HEK293 (cell line): ENCODE results near the gene NBPF3.

Experiments
- CTCF ChIA-PET: fragments of 350-600 bp; formaldehyde crosslinking; extraction: SDS; loops from one replicate; lab custom pipeline; 2021; ENCODE audit warnings: antibody characterized with exemption; lab: Yijun Ruan, JAX
- POLR2A ChIA-PET: fragments of 300-600 bp; formaldehyde crosslinking; extraction: SDS; loops from one replicate; lab custom pipeline; 2020; ENCODE audit warnings: antibody characterized with exemption, inconsistent platforms; lab: Yijun Ruan, JAX
- H3K27ac ChIP-seq: fragments of 200-500 bp; sonication (Bioruptor generic); 2 replicates; pipeline ENCODE4 v1.5.1; 2014; ENCODE audit warnings: low read depth, low read length, control low read depth, inconsistent platforms; ENCODE audit errors: extremely low read depth
- H3K36me3 ChIP-seq, 2 experiments: fragments of 200-500 bp in 1 of 2; sonication (Bioruptor generic) in 1 of 2; 1 replicate in 1 of 2; 2 replicates in 1 of 2; pipeline ENCODE4 v1.5.1; 2014 to 2017; ENCODE audit warnings: inconsistent platforms in 2 of 2, low read length in 2 of 2; ENCODE audit not compliant: control insufficient read depth in 2 of 2, insufficient read depth in 1 of 2
- H3K4me1 ChIP-seq: fragments of 200-500 bp; sonication (Bioruptor generic); 2 replicates; pipeline ENCODE4 v1.5.1; 2014; ENCODE audit warnings: mild to moderate bottlenecking, low read length, inconsistent platforms; ENCODE audit not compliant: control insufficient read depth, insufficient read depth
- H3K4me3 ChIP-seq: 2 replicates; pipeline ENCODE4 v1.5.1; 2011; ENCODE audit warnings: low read depth, mild to moderate bottlenecking, control low read depth, low read length, moderate library complexity
- H3K9me3 ChIP-seq: fragments of 200-500 bp; sonication (Bioruptor generic); 2 replicates; pipeline ENCODE4 v1.5.1; 2014; ENCODE audit warnings: low read depth, low read length, inconsistent platforms; ENCODE audit not compliant: control insufficient read depth, insufficient read depth
- BCL11A ChIP-seq: fragments of 450-650 bp; formaldehyde crosslinking; IDR thresholded peaks from 2 replicates; pipeline ENCODE4 v1.5.1; 2016; ENCODE audit warnings: low read depth, missing biosample characterization, missing genetic modification characterization
- GFI1B ChIP-seq: fragments of 450-650 bp; formaldehyde crosslinking; IDR thresholded peaks from 2 replicates; pipeline ENCODE4 v1.5.1; 2016; ENCODE audit warnings: missing biosample characterization, missing genetic modification characterization
- GLIS2 ChIP-seq: fragments of 450-650 bp; formaldehyde crosslinking; IDR thresholded peaks from 2 replicates; pipeline ENCODE4 v1.5.1; 2016; ENCODE audit warnings: missing biosample characterization, missing genetic modification characterization
- KLF8 ChIP-seq: fragments of 450-650 bp; formaldehyde crosslinking; IDR thresholded peaks from 2 replicates; pipeline ENCODE4 v1.5.1; 2016; ENCODE audit warnings: missing biosample characterization, missing genetic modification characterization
- PRDM10 ChIP-seq: fragments of 450-650 bp; formaldehyde crosslinking; IDR thresholded peaks from 2 replicates; pipeline ENCODE4 v1.5.1; 2016; ENCODE audit warnings: missing biosample characterization, missing genetic modification characterization
- PRDM4 ChIP-seq: fragments of 450-650 bp; formaldehyde crosslinking; IDR thresholded peaks from 2 replicates; pipeline ENCODE4 v1.5.1; 2017; ENCODE audit warnings: missing biosample characterization, missing genetic modification characterization
- ZBTB20 ChIP-seq: fragments of 450-650 bp; formaldehyde crosslinking; IDR thresholded peaks from 2 replicates; pipeline ENCODE4 v1.5.1; 2016; ENCODE audit warnings: missing biosample characterization, missing genetic modification characterization
- ZFP41 ChIP-seq: fragments of 450-650 bp; formaldehyde crosslinking; IDR thresholded peaks from 2 replicates; pipeline ENCODE4 v1.5.1; 2016; ENCODE audit warnings: missing biosample characterization, missing genetic modification characterization, borderline replicate concordance
- ZNF112 ChIP-seq: fragments of 450-650 bp; formaldehyde crosslinking; IDR thresholded peaks from 2 replicates; pipeline ENCODE4 v1.5.0; 2017; ENCODE audit warnings: missing biosample characterization, missing genetic modification characterization
- ZNF155 ChIP-seq: fragments of 450-650 bp; formaldehyde crosslinking; IDR thresholded peaks from 2 replicates; pipeline ENCODE4 v1.5.1; 2016; ENCODE audit warnings: missing biosample characterization, missing genetic modification characterization
- ZNF202 ChIP-seq: fragments of 450-650 bp; formaldehyde crosslinking; IDR thresholded peaks from 2 replicates; pipeline ENCODE4 v1.5.1; 2016; ENCODE audit warnings: missing biosample characterization, missing genetic modification characterization, borderline replicate concordance
- ZNF274 ChIP-seq, 2 experiments: fragments of 200-500 bp in 1 of 2; fragments of 450-650 bp in 1 of 2; sonication (Bioruptor generic) in 1 of 2; formaldehyde crosslinking in 1 of 2; IDR thresholded peaks; 2 replicates each; pipeline versions ENCODE4 v1.5.1 to v1.6.1; 2014 to 2016; ENCODE audit warnings: borderline replicate concordance in 1 of 2, inconsistent platforms in 1 of 2, low read length in 1 of 2, missing biosample characterization in 1 of 2, missing genetic modification characterization in 1 of 2
- ZNF280D ChIP-seq: fragments of 450-650 bp; formaldehyde crosslinking; IDR thresholded peaks from 2 replicates; pipeline ENCODE4 v1.5.1; 2016; ENCODE audit warnings: missing biosample characterization, missing genetic modification characterization
- ZNF341 ChIP-seq: fragments of 450-650 bp; formaldehyde crosslinking; IDR thresholded peaks from 2 replicates; pipeline ENCODE4; 2016; ENCODE audit warnings: low read depth, missing biosample characterization, missing genetic modification characterization
- ZNF391 ChIP-seq: fragments of 450-650 bp; formaldehyde crosslinking; IDR thresholded peaks from 2 replicates; pipeline ENCODE4 v1.5.1; 2016; ENCODE audit warnings: low read depth, missing biosample characterization, missing genetic modification characterization, borderline replicate concordance
- ZNF416 ChIP-seq: fragments of 450-650 bp; formaldehyde crosslinking; IDR thresholded peaks from 2 replicates; pipeline ENCODE4 v1.5.1; 2016; ENCODE audit warnings: missing biosample characterization, missing genetic modification characterization
- ZNF670 ChIP-seq: fragments of 450-650 bp; formaldehyde crosslinking; IDR thresholded peaks from 2 replicates; pipeline ENCODE4 v1.5.1; 2016; ENCODE audit warnings: missing biosample characterization, missing genetic modification characterization, low read depth
- ZNF777 ChIP-seq: fragments of 450-650 bp; formaldehyde crosslinking; IDR thresholded peaks from 2 replicates; pipeline ENCODE4 v1.5.1; 2017; ENCODE audit warnings: missing biosample characterization, missing genetic modification characterization, borderline replicate concordance
- ZNF791 ChIP-seq: fragments of 450-650 bp; formaldehyde crosslinking; IDR thresholded peaks from 2 replicates; pipeline ENCODE4 v1.5.1; 2016; ENCODE audit warnings: missing biosample characterization, missing genetic modification characterization
- ZSCAN18 ChIP-seq: fragments of 450-650 bp; formaldehyde crosslinking; IDR thresholded peaks from 2 replicates; pipeline ENCODE4 v1.5.1; 2016; ENCODE audit warnings: missing biosample characterization, missing genetic modification characterization

The NBPF3 gene

GRCh38 chr1:21468599-21468998, 28.7 kb downstream of the NBPF3 start (continued):
- TF ChIP-seq GLIS2 (no peak), ZNF274 (IDR thresholded peaks at IDR 0.05; ENCODE audit: low read length) (no peak), ZNF274 (tag by site-specific recombination; IDR thresholded peaks at IDR 0.05; ENCODE audit: borderline replicate concordance) (no peak), ZNF155 (no peak), ZNF791 (tag by site-specific recombination) (no peak), GFI1B (tag by site-specific recombination) (no peak), ZNF670 (no peak)

GRCh38 chr1:21469581-21469980, 29.6 kb downstream of the NBPF3 start:
- CTCF ChIA-PET = interaction anchor here (0.6 to 1.6 kb wide), 2 partner anchors 10 to 17 kb away, joined by 3 to 4 read pairs; no protein-coding TSS in a partner anchor
- POLR2A ChIA-PET = no interaction called here
- no peak for TF ChIP-seq ZBTB20 (tag by site-specific recombination)
- no peak for TF ChIP-seq ZNF280D
- no peak for TF ChIP-seq BCL11A (tag by site-specific recombination)
- TF ChIP-seq ZNF112 (tag by site-specific recombination) = no peak
- no peak for TF ChIP-seq PRDM4 (tag by site-specific recombination)
- no peak for TF ChIP-seq ZNF391 (tag by site-specific recombination)
- TF ChIP-seq ZNF416 (tag by site-specific recombination) = no peak
- no peak for TF ChIP-seq ZNF777 (tag by site-specific recombination)
- TF ChIP-seq ZNF341 = no peak

GRCh38 chr1:21472861-21473260, 32.9 kb downstream of the NBPF3 start:
- no peaks in the 10 kb centered on the region for H3K4me1 ChIP-seq
- ChIA-PET CTCF (no interaction called here), POLR2A (no interaction called here)
- H3K9me3 ChIP-seq = no peaks in the 10 kb centered on the region
- peaks cover 5 to 64% of the 10 kb centered on the region in 2 experiments; a peak in 2 of 3 replicates for H3K36me3 ChIP-seq
- no peak overlapping the region for H3K27ac ChIP-seq
- no peak overlapping the region for H3K4me3 ChIP-seq
- TF ChIP-seq PRDM10 (tag by site-specific recombination) (no peak), ZNF202 (tag by site-specific recombination) (no peak), KLF8 (tag by site-specific recombination) (no peak), ZSCAN18 (tag by site-specific recombination) (no peak), ZFP41 (tag by site-specific recombination) (no peak)

More at GRCh38 chr1:21469581-21469980, 29.6 kb downstream of the NBPF3 start:
- no peak overlapping the region for H3K27ac ChIP-seq
- no peak overlapping the region for H3K4me3 ChIP-seq
- H3K4me1 ChIP-seq = no peaks in the 10 kb centered on the region
- H3K36me3 ChIP-seq = peaks cover 5 to 53% of the 10 kb centered on the region in 2 experiments; a peak in 2 of 3 replicates
- no peaks in the 10 kb centered on the region for H3K9me3 ChIP-seq
